NB4 (cell line): ENCODE measurements around the gene TUBGCP3.

Experiments
- DNase-seq: peaks from one replicate; pipeline ENCODE4 v3.0.0; 2010; ENCODE audit warnings: low read depth
- H3K4me3 ChIP-seq: one replicate; pipeline ENCODE4 v1.5.1; 2011; ENCODE audit warnings: mild to moderate bottlenecking, low read depth, low read length, moderate library complexity
- CTCF ChIP-seq: IDR thresholded peaks from one replicate; pipeline ENCODE4 v1.5.1; 2012; ENCODE audit warnings: low read depth, low read length
- MAX ChIP-seq: IDR thresholded peaks from 2 replicates; pipeline ENCODE4 v1.6.1; 2011; ENCODE audit warnings: low read depth, low read length
- MYC ChIP-seq: IDR thresholded peaks from 2 replicates; pipeline ENCODE4 v1.6.1; 2011; ENCODE audit warnings: low read depth, low read length
- POLR2A ChIP-seq: IDR thresholded peaks from 2 replicates; pipeline ENCODE4 v1.6.1; 2011; ENCODE audit warnings: mild to moderate bottlenecking; ENCODE audit not compliant: insufficient read length; ENCODE audit errors: extremely low read depth

TUBGCP3 gene

GRCh38 chr13:112448621-112449544 lies 139.1 kb downstream of the TUBGCP3 start:
- no peak for DNase-seq
- TF ChIP-seq MYC, result no peak
- no peak for TF ChIP-seq MAX
- TF ChIP-seq CTCF, result no peak
- TF ChIP-seq POLR2A, result no peak
- H3K4me3 ChIP-seq, result no peak overlapping the region

GRCh38 chr13:112447761-112448603 lies 140.0 kb downstream of the TUBGCP3 start:
- DNase-seq, result no peak
- TF ChIP-seq MYC, result no peak
- TF ChIP-seq CTCF, result no peak
- no peak for TF ChIP-seq MAX
- no peak for TF ChIP-seq POLR2A
- no peak overlapping the region for H3K4me3 ChIP-seq

- no peak overlapping the region for H3K4me3 ChIP-seq
- DNase-seq, result no peak
- TF ChIP-seq MYC (no peak), POLR2A (no peak), CTCF (no peak), MAX (no peak)
These were observed 140.6 kb downstream of the TUBGCP3 start for GRCh38 chr13:112447306-112447705.

- DNase-seq, result no peak
- TF ChIP-seq POLR2A (no peak), MAX (no peak), CTCF (no peak), MYC (no peak)
- no peak overlapping the region for H3K4me3 ChIP-seq
These were observed 141.1 kb downstream of the TUBGCP3 start for GRCh38 chr13:112446867-112447266.

- TF ChIP-seq MYC (no peak), POLR2A (no peak), MAX (no peak), CTCF (no peak)
- peak; percentile 16 for DNase-seq
- H3K4me3 ChIP-seq, result no peak overlapping the region
These were observed 141.5 kb downstream of the TUBGCP3 start for GRCh38 chr13:112446347-112446861.
